Keratinocyte (primary cell): ENCODE data around the gene MAP1S. TPM values are rescaled to one million over a fixed set of nuclear protein-coding genes. Genes with fewer than 3 reads are reported as not detected.

ENCODE experiments used
- DNase-seq: peaks from one replicate; pipeline ENCODE4 v3.0.0-alpha.2; 2011; ENCODE audit warnings: low read depth, missing footprints, low spot score
- FAIRE-seq: peaks from 2 replicates; lab custom pipeline; 2011; peaks lifted over from hg19 to GRCh38; lab: Jason Lieb, UNC
- H2AFZ ChIP-seq: 2 replicates; pipeline ENCODE4 v1.6.0; 2012; ENCODE audit warnings: low read length, control low read depth, inconsistent platforms; ENCODE audit not compliant: control insufficient read depth
- H3K27ac ChIP-seq: 2 replicates; pipeline ENCODE4 v1.5.1; 2011; ENCODE audit warnings: low read length; ENCODE audit not compliant: control insufficient read depth, insufficient read depth
- H3K27me3 ChIP-seq: 3 replicates; pipeline ENCODE4 v1.6.0; 2011; ENCODE audit warnings: low read length; ENCODE audit not compliant: control insufficient read depth, insufficient read depth; ENCODE audit errors: extremely low read depth
- H3K36me3 ChIP-seq, 2 experiments: 2 replicates in 1 of 2; 3 replicates in 1 of 2; pipeline ENCODE4 v1.5.1; 2011; ENCODE audit warnings: low read length in 2 of 2, mild to moderate bottlenecking in 1 of 2; ENCODE audit not compliant: control insufficient read depth in 2 of 2, insufficient read depth in 2 of 2; ENCODE audit errors: extremely low read depth in 1 of 2
- H3K4me1 ChIP-seq: 3 replicates; pipeline ENCODE4 v1.5.1; 2011; ENCODE audit warnings: low read length; ENCODE audit not compliant: control insufficient read depth, insufficient read depth; ENCODE audit errors: extremely low read depth
- H3K4me2 ChIP-seq: 3 replicates; pipeline ENCODE4 v1.6.0; 2011; ENCODE audit warnings: low read depth, low read length; ENCODE audit not compliant: control insufficient read depth, insufficient read depth; ENCODE audit errors: extremely low read depth
- H3K4me3 ChIP-seq, 3 experiments: fragments of 200-600 bp in 1 of 3; sonication (generic) in 1 of 3; 2 replicates in 2 of 3; 3 replicates in 1 of 3; pipeline ENCODE4 v1.5.1; 2011 to 2016; ENCODE audit warnings: low read length in 3 of 3, mild to moderate bottlenecking in 3 of 3, control low read depth in 2 of 3, inconsistent platforms in 1 of 3, low read depth in 1 of 3, mixed read lengths in 1 of 3, mixed run types in 1 of 3, moderate library complexity in 1 of 3; ENCODE audit not compliant: control insufficient read depth in 2 of 3, insufficient read depth in 2 of 3; ENCODE audit errors: extremely low read depth in 1 of 3
- H3K79me2 ChIP-seq: 2 replicates; pipeline ENCODE4 v1.6.0; 2012; ENCODE audit warnings: low read length; ENCODE audit not compliant: control insufficient read depth, insufficient read depth
- H3K9ac ChIP-seq: 3 replicates; pipeline ENCODE4 v1.6.0; 2011; ENCODE audit warnings: low read length; ENCODE audit not compliant: control insufficient read depth, insufficient read depth; ENCODE audit errors: extremely low read depth
- H3K9me1 ChIP-seq: 3 replicates; pipeline ENCODE4 v1.6.0; 2011; ENCODE audit warnings: low read length; ENCODE audit not compliant: control insufficient read depth, insufficient read depth; ENCODE audit errors: extremely low read depth
- H3K9me3 ChIP-seq: 2 replicates; pipeline ENCODE4 v1.5.1; 2012; ENCODE audit warnings: low read depth, low read length; ENCODE audit not compliant: control insufficient read depth
- H4K20me1 ChIP-seq: 3 replicates; pipeline ENCODE4 v1.6.0; 2011; ENCODE audit warnings: low read length; ENCODE audit not compliant: control insufficient read depth, insufficient read depth; ENCODE audit errors: extremely low read depth
- CTCF ChIP-seq, 3 experiments: IDR thresholded peaks in 1 of 3; conservative IDR thresholded peaks in 1 of 3; optimal IDR thresholded peaks in 1 of 3; 2 replicates in 2 of 3; 3 replicates in 1 of 3; pipeline versions ENCODE3 to v1.5.1; 2011; ENCODE audit warnings: low read length in 3 of 3, mild to moderate bottlenecking in 3 of 3, moderate library complexity in 2 of 3, control low read depth in 1 of 3, inconsistent platforms in 1 of 3; ENCODE audit not compliant: insufficient read depth in 2 of 3; ENCODE audit errors: extremely low read depth in 1 of 3
- EZH2 ChIP-seq: IDR thresholded peaks from one replicate; pipeline ENCODE4 v1.6.1; 2012; ENCODE audit warnings: inconsistent platforms, mild to moderate bottlenecking, low read length, moderate library complexity
- dilution Hi-C: fragments of 300-500 bp; cut with MboI; formaldehyde crosslinking; loops from one replicate; pipeline ENCODE4 v1.7.0; 2020; ENCODE audit warnings: low sequenced_read_pairs; ENCODE audit not compliant: extremely low pct_ligation_motif_present
- polyA plus RNA-seq, 5 experiments: library from polyadenylated mRNA; depleted of rRNA in 3 of 5; stranded (reverse) in 3 of 5; stranded (forward) in 1 of 5; unstranded in 1 of 5; fragments of >200 nt; gene quantifications; 1 replicate in 1 of 5; 2 replicates in 3 of 5; 3 replicates in 1 of 5; pipeline versions ENCODE4 v1.2.1 to v1.2.3, GENCODE V29; 2011 to 2012; ENCODE audit warnings: missing spikeins in 2 of 5, low read depth in 1 of 5, low replicate concordance in 1 of 5

Gene MAP1S
- polyA plus RNA-seq, 1 donor (not counting 4 experiments of a cell fraction or from before 2014, with no cell fraction given) = 3.7 TPM

- dilution Hi-C loops = no loop called here
- H4K20me1 ChIP-seq = no peaks in the 10 kb centered on the region
- H2AFZ ChIP-seq = no peak overlapping the region
- H3K79me2 ChIP-seq = no peaks in the 10 kb centered on the region
- no peak for DNase-seq
- H3K4me1 ChIP-seq = peaks cover 2% of the 10 kb centered on the region
- peaks cover 36% of the 10 kb centered on the region for H3K27me3 ChIP-seq
- H3K4me3 ChIP-seq = no peak overlapping the region
- H3K4me2 ChIP-seq = no peak overlapping the region
- no peak for TF ChIP-seq EZH2
- no peak for TF ChIP-seq CTCF (optimal IDR thresholded peaks at IDR 0.05 in 1 of 3, IDR thresholded peaks at IDR 0.05 in 1 of 3, conservative IDR thresholded peaks at IDR 0.05 in 1 of 3; ENCODE audit: extremely low read depth in 1 of 3, insufficient read depth in 2 of 3, low read length in 3 of 3)
- FAIRE-seq = no peak
- no peaks in the 10 kb centered on the region for H3K9me1 ChIP-seq
- H3K27ac ChIP-seq = no peak overlapping the region
- no peaks in the 10 kb centered on the region for H3K36me3 ChIP-seq
- H3K9ac ChIP-seq = no peak overlapping the region
- H3K9me3 ChIP-seq = no peaks in the 10 kb centered on the region
These were observed 37.7 kb upstream of the MAP1S start for GRCh38 chr19:17681505-17682125.

- H3K9ac ChIP-seq = no peak overlapping the region
- no peaks in the 10 kb centered on the region for H4K20me1 ChIP-seq
- TF ChIP-seq CTCF (optimal IDR thresholded peaks at IDR 0.05 in 1 of 3, IDR thresholded peaks at IDR 0.05 in 1 of 3, conservative IDR thresholded peaks at IDR 0.05 in 1 of 3; ENCODE audit: extremely low read depth in 1 of 3, insufficient read depth in 2 of 3, low read length in 3 of 3) = no peak
- TF ChIP-seq EZH2 = no peak
- H3K27me3 ChIP-seq = peaks cover 41% of the 10 kb centered on the region
- no peaks in the 10 kb centered on the region for H3K36me3 ChIP-seq
- H3K9me1 ChIP-seq = no peaks in the 10 kb centered on the region
- H3K27ac ChIP-seq = no peak overlapping the region
- no peak overlapping the region for H3K4me2 ChIP-seq
- DNase-seq = no peak
- H3K4me3 ChIP-seq = no peak overlapping the region
- H3K79me2 ChIP-seq = no peaks in the 10 kb centered on the region
- dilution Hi-C loops = no loop called here
- H3K9me3 ChIP-seq = no peaks in the 10 kb centered on the region
- no peak overlapping the region for H2AFZ ChIP-seq
- FAIRE-seq = no peak
- peaks cover 2% of the 10 kb centered on the region for H3K4me1 ChIP-seq
These were observed 37.0 kb upstream of the MAP1S start for GRCh38 chr19:17682273-17682672.
